HG02610 (cell line): ENCODE results near the gene PPRC1.
A peak's percentile ranks its signal among the peaks of the same experiment; 100 is the strongest.

Source experiments
- ATAC-seq: cut with Tn5 transposase; IDR thresholded peaks from one replicate; pipeline ENCODE4 v1.9.1; 2021; ENCODE audit warnings: mild to moderate bottlenecking, moderate library complexity; ENCODE audit not compliant: unreplicated experiment

The PPRC1 gene

DNA sequence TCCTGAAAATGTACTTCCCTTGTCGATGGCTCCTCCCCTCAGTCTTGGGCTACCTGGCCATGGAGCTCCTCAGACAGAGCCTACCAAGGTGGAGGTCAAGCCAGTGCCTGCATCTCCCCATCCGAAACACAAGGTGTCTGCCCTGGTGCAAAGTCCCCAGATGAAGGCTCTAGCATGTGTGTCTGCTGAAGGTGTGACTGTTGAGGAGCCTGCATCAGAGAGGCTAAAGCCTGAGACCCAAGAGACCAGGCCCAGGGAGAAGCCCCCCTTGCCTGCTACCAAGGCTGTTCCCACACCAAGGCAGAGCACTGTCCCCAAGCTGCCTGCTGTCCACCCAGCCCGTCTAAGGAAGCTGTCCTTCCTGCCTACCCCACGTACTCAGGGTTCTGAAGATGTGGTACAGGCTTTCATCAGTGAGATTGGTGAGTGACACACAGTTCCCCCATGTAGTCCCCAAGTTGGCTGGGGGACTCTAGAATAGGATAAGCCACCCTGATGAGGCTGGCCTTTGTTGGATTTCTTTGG, 8.8 kb downstream of the PPRC1 start:
- no peak for ATAC-seq

DNA sequence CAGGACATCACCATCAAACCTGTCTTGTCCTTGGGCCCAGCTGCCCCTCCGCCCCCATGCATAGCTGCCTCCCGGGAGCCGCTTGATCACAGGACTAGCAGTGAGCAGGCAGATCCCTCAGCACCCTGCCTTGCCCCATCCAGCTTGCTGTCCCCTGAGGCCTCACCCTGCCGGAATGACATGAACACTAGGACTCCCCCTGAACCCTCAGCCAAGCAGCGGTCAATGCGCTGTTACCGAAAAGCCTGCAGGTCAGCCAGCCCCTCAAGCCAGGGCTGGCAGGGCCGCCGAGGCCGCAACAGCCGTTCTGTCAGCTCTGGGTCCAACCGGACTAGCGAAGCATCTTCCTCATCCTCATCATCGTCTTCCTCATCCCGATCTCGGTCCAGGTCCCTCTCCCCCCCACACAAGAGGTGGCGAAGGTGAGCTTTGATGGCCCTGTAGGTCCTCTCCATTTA, 14.2 kb downstream of the PPRC1 start:
- ATAC-seq: no peak

DNA sequence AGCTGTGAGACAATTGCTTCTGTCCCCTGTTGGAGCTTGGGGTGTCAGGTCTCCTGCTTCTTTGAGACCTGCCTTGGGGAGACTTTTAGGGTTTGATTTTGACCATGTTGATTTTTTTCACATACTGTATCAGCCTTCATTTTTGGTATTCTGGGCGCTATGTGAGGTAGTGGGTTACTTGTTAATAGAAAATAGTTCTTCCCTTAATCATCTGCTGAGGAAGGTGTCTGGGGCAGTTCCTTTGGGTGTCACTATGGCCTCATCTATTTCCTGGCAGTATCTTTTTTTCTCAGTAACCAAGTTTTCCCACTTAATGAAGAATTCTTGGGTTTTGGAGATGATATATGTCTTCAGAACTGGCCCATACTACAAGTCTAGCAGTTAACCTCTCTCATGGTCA, 14.7 kb downstream of the PPRC1 start:
- ATAC-seq: no peak

DNA sequence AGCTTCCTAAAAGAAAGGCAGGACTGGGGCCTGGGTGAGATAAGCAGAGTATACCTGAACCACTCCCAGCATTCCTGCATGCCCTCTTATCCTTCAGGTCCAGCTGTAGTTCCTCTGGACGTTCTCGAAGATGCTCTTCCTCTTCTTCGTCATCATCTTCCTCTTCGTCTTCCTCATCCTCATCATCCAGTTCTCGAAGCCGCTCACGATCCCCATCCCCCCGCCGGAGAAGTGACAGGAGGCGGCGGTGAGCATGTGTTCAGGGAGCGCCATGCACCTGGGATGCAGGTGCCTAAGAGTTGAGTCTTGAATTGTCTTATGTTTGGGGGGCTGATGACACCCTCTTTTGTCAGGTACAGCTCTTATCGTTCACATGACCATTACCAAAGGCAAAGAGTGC, 15.4 kb downstream of the PPRC1 start:
- ATAC-seq: no peak

DNA sequence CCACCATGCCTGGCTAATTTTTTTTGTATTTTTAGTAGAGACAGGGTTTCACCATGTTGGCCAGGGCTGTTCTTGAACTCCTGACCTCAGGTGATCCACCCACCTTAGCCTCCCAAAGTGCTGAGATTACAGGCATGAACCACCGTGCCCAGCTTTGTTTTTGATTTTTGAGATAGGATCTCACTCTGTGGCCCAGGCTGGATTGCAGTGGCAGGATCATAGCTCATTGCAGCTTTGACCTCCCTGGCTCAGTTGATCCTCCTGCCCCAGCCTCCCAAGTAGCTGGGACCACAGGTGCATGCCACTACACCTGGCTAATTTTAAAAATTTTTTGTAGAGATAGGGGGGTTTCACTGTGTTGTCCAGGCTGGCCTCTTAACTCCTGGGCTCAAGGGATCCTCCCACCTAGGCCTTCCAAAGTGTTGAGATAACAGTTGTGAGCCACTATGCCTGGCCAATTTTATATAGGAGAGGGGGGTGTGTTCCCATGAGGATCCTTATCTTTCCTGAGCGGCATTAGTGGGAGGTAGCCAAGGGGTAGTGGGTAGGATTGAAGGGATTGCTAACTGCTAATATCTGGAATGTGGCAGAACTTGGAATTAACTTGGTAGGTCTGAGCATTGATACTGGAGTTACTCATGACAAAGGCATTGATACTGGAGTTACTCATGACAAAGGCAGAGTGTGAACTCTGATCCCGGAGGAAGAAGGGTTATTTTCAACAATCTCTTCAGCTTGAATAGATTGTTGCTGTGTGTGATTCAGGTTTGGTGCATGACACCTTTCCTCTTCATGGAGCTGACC, 18.3 kb downstream of the PPRC1 start:
- ATAC-seq: no peak

- ATAC-seq: peak; percentile 87
Measured at GRCh38 chr10:102151774-102152544, 19.1 kb downstream of the PPRC1 start, which contains the start of gene NOLC1. TSS of gene NOLC1 (plus strand) at chr10:102152389. CDS start at chr10:102152411, 22 bp downstream.

GRCh38 chr10:102152545-102152890, 19.7 kb downstream of the PPRC1 start:
- peak; percentile 9 for ATAC-seq

- no peak for ATAC-seq
Measured at GRCh38 chr10:102153093-102153620, 20.3 kb downstream of the PPRC1 start.

- ATAC-seq: no peak
Measured at GRCh38 chr10:102154466-102155116, 21.8 kb downstream of the PPRC1 start.

DNA sequence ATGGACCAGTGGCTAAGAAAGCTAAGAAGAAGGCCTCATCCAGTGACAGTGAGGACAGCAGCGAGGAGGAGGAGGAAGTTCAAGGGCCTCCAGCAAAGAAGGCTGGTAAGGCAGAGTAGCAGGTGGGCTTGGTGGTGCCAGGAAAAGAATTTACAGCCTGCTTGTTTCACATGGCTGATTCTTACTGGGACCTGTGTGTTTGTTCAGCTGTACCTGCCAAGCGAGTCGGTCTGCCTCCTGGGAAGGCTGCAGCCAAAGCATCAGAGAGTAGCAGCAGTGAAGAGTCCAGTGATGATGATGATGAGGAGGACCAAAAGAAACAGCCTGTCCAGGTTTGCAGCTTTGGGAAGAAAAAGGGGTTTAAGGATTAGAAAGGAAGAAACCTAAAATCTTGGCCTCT, 24.4 kb downstream of the PPRC1 start:
- no peak for ATAC-seq

DNA sequence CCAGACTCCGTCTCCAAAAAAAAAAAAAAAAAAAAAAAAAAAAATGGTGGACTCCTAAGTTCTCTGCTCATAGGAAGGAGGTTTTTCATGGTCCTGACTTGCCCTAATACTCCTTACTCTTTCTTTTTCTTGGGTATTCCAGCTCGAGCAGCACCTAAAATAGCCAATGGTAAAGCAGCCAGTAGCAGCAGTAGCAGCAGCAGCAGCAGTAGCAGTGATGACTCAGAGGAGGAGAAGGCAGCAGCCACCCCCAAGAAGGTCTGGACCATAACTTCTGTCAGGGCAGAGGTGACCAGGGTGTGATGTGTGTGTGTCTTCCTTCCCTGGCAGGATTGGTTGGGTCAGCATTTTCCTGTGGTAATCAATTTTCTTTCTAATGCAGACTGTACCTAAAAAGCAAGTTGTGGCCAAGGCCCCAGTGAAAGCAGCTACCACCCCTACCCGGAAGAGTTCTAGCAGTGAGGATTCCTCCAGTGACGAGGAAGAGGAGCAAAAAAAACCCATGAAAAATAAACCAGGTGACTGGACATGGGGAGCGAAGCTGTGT, 26.3 kb downstream of the PPRC1 start:
- no peak for ATAC-seq

GRCh38 chr10:102159831-102160230, 27.0 kb downstream of the PPRC1 start:
- ATAC-seq: no peak

DNA sequence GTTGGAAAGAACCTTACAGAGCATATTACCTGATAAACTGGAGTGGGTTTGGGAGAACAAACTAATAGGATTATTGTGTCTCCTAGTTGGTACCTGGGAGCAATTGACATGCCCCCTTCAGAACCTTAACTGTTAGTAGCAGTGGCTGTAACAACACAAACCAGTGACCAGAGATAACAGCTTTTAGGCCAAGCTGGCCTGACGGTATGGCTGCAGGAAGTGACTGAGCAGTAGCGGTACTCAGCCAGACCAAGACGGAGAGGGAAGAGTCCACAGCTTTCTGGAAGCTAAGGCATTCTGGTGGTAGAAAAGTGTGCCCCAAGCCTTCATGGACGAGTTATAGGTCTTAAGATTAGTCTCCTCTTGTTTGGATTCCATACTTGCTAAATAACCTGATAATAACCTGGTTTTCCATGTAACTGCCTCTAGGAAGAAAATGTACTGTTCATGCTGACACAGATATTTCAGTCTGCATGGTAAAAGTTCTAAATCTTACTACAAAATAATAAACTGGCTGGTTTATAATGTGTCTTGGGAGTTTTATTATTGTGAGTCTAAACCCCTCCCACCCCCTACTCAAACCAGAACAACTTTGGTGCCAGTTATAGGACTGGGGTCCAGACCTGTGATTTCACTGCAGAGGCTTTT, 30.6 kb downstream of the PPRC1 start:
- ATAC-seq: no peak

- no peak for ATAC-seq
Measured at GRCh38 chr10:102167861-102168260, 35.0 kb downstream of the PPRC1 start.

DNA sequence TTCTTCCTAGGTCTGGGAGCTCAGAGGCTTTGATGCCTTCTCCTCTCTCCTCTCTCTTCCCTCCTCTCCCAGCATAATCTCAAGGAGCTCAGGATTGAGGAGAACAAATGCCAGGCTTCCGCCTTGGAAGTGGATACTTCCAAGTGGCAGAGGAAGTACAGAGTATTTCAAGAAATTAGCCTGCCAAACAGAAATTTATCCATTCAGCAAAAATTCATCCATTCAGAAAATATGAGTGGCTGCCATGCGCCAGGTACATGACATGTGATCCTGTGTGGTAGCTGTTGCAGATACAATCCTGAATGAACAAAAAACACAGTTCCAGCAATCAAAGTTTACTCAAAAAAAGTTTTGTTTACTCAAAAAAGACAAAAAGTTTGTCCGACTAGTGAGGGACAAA, 37.8 kb downstream of the PPRC1 start:
- no peak for ATAC-seq

DNA sequence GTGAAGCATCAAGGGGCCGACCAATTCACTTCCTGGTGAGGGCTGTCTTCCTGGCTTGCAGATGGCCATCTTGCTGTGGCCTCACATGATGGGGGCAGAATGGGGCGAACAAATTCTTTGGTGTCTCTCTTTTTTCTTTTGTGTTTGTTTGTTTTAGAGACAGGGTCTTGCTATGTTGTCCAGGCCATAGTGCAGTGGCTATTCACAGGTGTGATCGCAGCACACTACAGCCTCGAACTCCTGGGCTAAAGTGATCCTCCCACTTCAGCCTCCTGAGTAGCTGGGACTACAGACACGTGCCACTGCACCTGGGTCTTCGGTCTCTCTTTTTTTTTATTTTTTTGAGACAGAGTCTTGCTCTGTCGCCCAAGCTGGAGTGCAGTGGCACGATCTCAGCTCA, 39.4 kb downstream of the PPRC1 start:
- ATAC-seq: no peak

- ATAC-seq: no peak
Measured at GRCh38 chr10:102175415-102175814, 42.6 kb downstream of the PPRC1 start.

DNA sequence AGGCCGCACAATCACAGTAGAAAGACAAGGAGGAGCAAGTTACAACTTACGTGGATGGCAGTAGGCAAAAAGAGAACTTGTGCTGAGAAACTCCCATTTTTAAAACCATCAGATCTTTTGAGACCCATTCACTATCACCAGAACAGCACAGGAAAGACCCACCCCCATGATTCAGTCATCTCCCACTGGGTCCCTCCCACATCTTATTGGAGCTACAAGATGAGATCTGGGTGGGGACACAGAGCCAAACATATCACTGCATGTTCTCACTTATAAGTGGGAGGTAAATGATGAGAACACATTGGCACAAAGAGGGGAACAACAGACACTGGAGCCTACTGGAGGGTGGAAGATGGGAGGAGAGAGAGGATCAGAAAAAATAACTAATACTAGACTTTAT, 51.8 kb downstream of the PPRC1 start:
- ATAC-seq: no peak

DNA sequence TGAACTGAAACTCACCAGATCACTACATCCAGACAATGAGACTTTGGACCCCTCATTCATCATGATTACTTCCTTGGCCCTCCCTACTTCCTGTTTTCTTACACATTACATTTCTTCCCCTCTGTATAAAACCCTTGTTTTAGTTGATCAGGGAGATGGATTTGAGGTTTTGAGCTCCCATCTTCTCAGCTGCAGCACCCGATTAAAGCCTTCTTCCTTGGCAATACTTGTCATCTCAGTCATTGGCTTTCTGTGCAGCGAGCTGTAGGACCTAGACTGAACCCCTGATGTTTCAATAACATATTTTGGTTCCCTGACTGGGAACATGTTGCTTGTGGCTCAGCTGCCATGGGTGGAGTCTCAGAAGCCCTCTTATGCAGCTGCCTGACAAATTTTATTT, 52.4 kb downstream of the PPRC1 start:
- no peak for ATAC-seq

- ATAC-seq: no peak
Measured at GRCh38 chr10:102185811-102186527, 53.1 kb downstream of the PPRC1 start.
